Measurements from ENCODE around the gene C9orf72. TPM values are rescaled to one million over a fixed set of nuclear protein-coding genes. Genes with fewer than 3 reads are reported as not detected.

C9orf72 gene
- total and polyA plus RNA-seq, 2 of the 8 experiments (the other 6 are each of a cell fraction or from before 2014, with no cell fraction given), result 7.2 to 17.5 TPM

- Histone ChIP-seq H4K91ac (replicated peaks; ENCODE audit: insufficient read length, low read length) (no peak overlapping the region), H3K23me2 (ENCODE audit: low read depth, low read length) (no peaks in the 10 kb centered on the region; the same call in 1 of the 2 replicates), H4K5ac (ENCODE audit: insufficient read length, low read depth, low read length) (no peak overlapping the region), H3K9ac (replicated peaks in 1 of 4; ENCODE audit: extremely low read depth in 1 of 4, low read depth in 3 of 4, low read length in 3 of 4) (no peak overlapping the region), H3K56ac (replicated peaks; ENCODE audit: insufficient read length, low read depth, low read length) (no peak overlapping the region), H2BK5ac (ENCODE audit: low read depth, low read length) (no peak overlapping the region), H3K9me3 (ENCODE audit: insufficient read depth in 2 of 2, low read depth in 1 of 2, low read length in 1 of 2) (peaks cover 5 to 10% of the 10 kb centered on the region in 2 experiments; a peak in 2 of 4 replicates), H3K4me2 (ENCODE audit: insufficient read depth in 1 of 2, low read depth in 2 of 2, low read length in 2 of 2) (no peak overlapping the region), H3K18ac (ENCODE audit: extremely low read depth, low read length) (no peak overlapping the region), H2BK12ac (ENCODE audit: low read depth, low read length) (no peak overlapping the region), H3K4me3 (ENCODE audit: extremely low read depth in 1 of 4, insufficient read depth in 2 of 4, low read depth in 3 of 4, low read length in 4 of 4) (no peak overlapping the region), H2BK120ac (replicated peaks; ENCODE audit: low read depth, low read length) (no peak overlapping the region), H3K4me1 (replicated peaks in 1 of 4; ENCODE audit: control insufficient read depth in 3 of 4, insufficient read depth in 4 of 4, low read length in 3 of 4) (no peaks in the 10 kb centered on the region), H3K36me3 (ENCODE audit: control insufficient read depth in 2 of 4, insufficient read depth in 4 of 4, low read length in 3 of 4) (no peaks in the 10 kb centered on the region), H3K4ac (replicated peaks; ENCODE audit: insufficient read length, low read depth, low read length) (no peak overlapping the region), H2AFZ (ENCODE audit: low read length) (no peak overlapping the region), H3K79me1 (ENCODE audit: low read depth, low read length) (no peaks in the 10 kb centered on the region), H4K20me1 (replicated peaks in 1 of 2; ENCODE audit: control insufficient read depth in 1 of 2, insufficient read depth in 2 of 2, low read length in 2 of 2) (no peaks in the 10 kb centered on the region), H2AK5ac (ENCODE audit: low read depth, low read length) (no peak overlapping the region), H3K23ac (ENCODE audit: insufficient read length) (no peak overlapping the region), H3K79me2 (ENCODE audit: control insufficient read depth in 1 of 2, insufficient read depth in 2 of 2, low read length in 2 of 2) (no peaks in the 10 kb centered on the region), H2BK20ac (ENCODE audit: low read length) (no peak overlapping the region), H2BK15ac (ENCODE audit: low read length) (no peak overlapping the region), H3K14ac (ENCODE audit: insufficient read length) (no peak overlapping the region), H3K27me3 (replicated peaks in 1 of 4; ENCODE audit: control insufficient read depth in 3 of 4, extremely low read depth in 1 of 4, insufficient read depth in 3 of 4, low read length in 3 of 4) (no peaks in the 10 kb centered on the region), H4K8ac (ENCODE audit: extremely low read depth, insufficient read depth, low read length) (no peak overlapping the region), H3K27ac (ENCODE audit: low read depth, low read length) (no peak overlapping the region)
- CTCF ChIA-PET (ENCODE audit: partially characterized antibody), result interaction anchor here (1.7 kb wide), 1 partner anchor 144 kb away, joined by 5 read pairs; no protein-coding TSS in a partner anchor
- TF ChIP-seq JUN (IDR thresholded peaks at IDR 0.05; ENCODE audit: low read depth, low read length) (no peak), RFX5 (IDR thresholded peaks at IDR 0.05; ENCODE audit: borderline replicate concordance, low read depth, low read length) (no peak)
- no peak for FAIRE-seq
- POLR2A ChIA-PET (ENCODE audit: partially characterized antibody), result no interaction called here
- 97% methylated on average over 2 of the region's 2 CpGs; no CpG with 5 or more reads in 1 of the 2 experiments for WGBS, 2 experiments (ENCODE audit: extremely low coverage in 1 of 2, insufficient coverage in 1 of 2, insufficient read length in 1 of 2, insufficient replicate concordance in 2 of 2, low coverage in 1 of 2, low lambda C conversion rate in 2 of 2, missing lambda C conversion rate in 1 of 2)
- DNase-seq (ENCODE audit: low read depth in 1 of 2, low spot score in 2 of 2), result no peak
Observed at GRCh38 chr9:27582794-27583193, 9.5 kb upstream of the C9orf72 start.
